Mucosa of rectum (tissue), 2 donors: ENCODE results near the gene DPP7.

Experiments used
- H3K27ac ChIP-seq, 2 donors: one replicate each; pipeline ENCODE4 v1.7.0; 2013; ENCODE audit warnings: inconsistent platforms in 2 of 2, low read depth in 2 of 2, low read length in 2 of 2
- H3K27me3 ChIP-seq, 2 donors: one replicate each; pipeline ENCODE4 v1.7.0; 2013; ENCODE audit warnings: low read length in 2 of 2; ENCODE audit not compliant: control insufficient read depth in 2 of 2, insufficient read depth in 2 of 2
- H3K36me3 ChIP-seq, 2 donors: one replicate each; pipeline ENCODE4 v1.7.0; 2013; ENCODE audit warnings: low read length in 2 of 2; ENCODE audit not compliant: control insufficient read depth in 2 of 2, insufficient read depth in 2 of 2
- H3K4me1 ChIP-seq, 2 donors: one replicate each; pipeline ENCODE4 v1.7.0; 2013; ENCODE audit warnings: low read length in 2 of 2, mild to moderate bottlenecking in 1 of 2; ENCODE audit not compliant: control insufficient read depth in 2 of 2, insufficient read depth in 2 of 2
- H3K4me3 ChIP-seq, 2 donors: one replicate each; pipeline ENCODE4 v1.7.0; 2013; ENCODE audit warnings: low read length in 2 of 2
- H3K9ac ChIP-seq, 2 donors: one replicate each; pipeline ENCODE4 v1.7.0; 2013; ENCODE audit warnings: low read length in 2 of 2, low read depth in 1 of 2, mild to moderate bottlenecking in 1 of 2
- H3K9me3 ChIP-seq, 2 donors: one replicate each; pipeline ENCODE4 v1.7.0; 2013; ENCODE audit warnings: low read length in 2 of 2; ENCODE audit not compliant: control insufficient read depth in 2 of 2
- donor health status: healthy.
- donor health status: Normal muscosa, but diverticular disease.

DPP7 gene

GRCh38 chr9:137070201-137070905 lies 44.2 kb downstream of the DPP7 start, which contains the start of gene SAPCD2:
TSS of gene SAPCD2 (minus strand) at chr9:137070557. CDS start at chr9:137070460, 97 bp downstream.
- no peaks in the 10 kb centered on the region for H3K9me3 ChIP-seq
- peak within 1 kb of the TSS; percentile 57 to 71 for H3K27ac ChIP-seq
- peak within 1 kb of the TSS; percentile 41 to 53 for H3K9ac ChIP-seq
- H3K36me3 ChIP-seq = no peaks in the 10 kb centered on the region
- peaks cover 29 to 31% of the 10 kb centered on the region in 2 donors for H3K4me1 ChIP-seq
- H3K4me3 ChIP-seq = peak within 1 kb of the TSS; percentile 57
- peaks cover 0 to 3% of the 10 kb centered on the region in 2 donors for H3K27me3 ChIP-seq

DNA sequence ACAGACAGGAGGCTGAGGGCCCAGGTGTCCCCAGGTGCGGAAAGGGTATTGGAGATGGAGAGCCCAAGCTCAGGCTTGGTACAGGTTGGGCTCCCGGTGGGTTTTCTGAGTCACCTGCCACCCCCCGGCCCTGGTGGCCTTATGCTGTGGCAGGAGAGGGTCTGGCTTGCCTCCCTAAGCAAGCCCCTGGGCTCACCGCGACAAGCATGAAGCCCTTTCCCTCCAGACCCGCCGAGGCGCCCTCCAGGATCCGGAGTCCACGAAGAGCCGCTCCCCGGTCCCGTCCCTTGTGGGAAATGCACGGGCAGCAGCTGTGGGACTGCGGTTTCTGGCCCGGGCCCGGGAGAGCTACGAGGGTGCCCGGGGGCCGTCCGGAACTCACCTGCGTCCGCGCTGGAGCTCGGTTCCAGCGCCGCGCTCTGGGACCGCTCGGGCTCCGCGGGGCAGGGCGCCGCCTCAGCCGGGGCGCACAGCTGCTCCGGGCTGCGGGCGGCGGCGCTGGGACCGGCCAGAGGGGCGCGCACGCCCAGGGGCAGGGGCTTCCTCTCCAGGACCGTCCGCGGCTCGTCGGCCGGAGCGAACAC lies 44.9 kb downstream of the DPP7 start:
- Histone ChIP-seq H3K27ac (no peak overlapping the region), H3K4me3 (peak overlapping the region; percentile 50), H3K9ac (peak overlapping the region in 1 of 2 donors; percentile 53)

GRCh38 chr9:137068539-137069507 lies 45.7 kb downstream of the DPP7 start:
- Histone ChIP-seq H3K9ac (peak overlapping the region in 1 of 2 donors; percentile 53), H3K4me3 (peak overlapping the region; percentile 50), H3K36me3 (no peaks in the 10 kb centered on the region), H3K4me1 (peaks cover 27 to 28% of the 10 kb centered on the region in 2 donors), H3K9me3 (no peaks in the 10 kb centered on the region), H3K27ac (no peak overlapping the region), H3K27me3 (peaks cover 0 to 3% of the 10 kb centered on the region in 2 donors)

More for the DNA sequence above, 44.9 kb downstream of the DPP7 start:
- Histone ChIP-seq H3K4me1 (peaks cover 29 to 31% of the 10 kb centered on the region in 2 donors), H3K9me3 (no peaks in the 10 kb centered on the region), H3K36me3 (no peaks in the 10 kb centered on the region), H3K27me3 (peaks cover 0 to 3% of the 10 kb centered on the region in 2 donors)

GRCh38 chr9:137067860-137068538 lies 46.5 kb downstream of the DPP7 start:
- no peaks in the 10 kb centered on the region for H3K9me3 ChIP-seq
- peak overlapping the region in 1 of 2 donors; percentile 60 for H3K27ac ChIP-seq
- H3K9ac ChIP-seq = peak overlapping the region in 1 of 2 donors; percentile 52
- peaks cover 0 to 3% of the 10 kb centered on the region in 2 donors for H3K27me3 ChIP-seq
- no peaks in the 10 kb centered on the region for H3K36me3 ChIP-seq
- H3K4me3 ChIP-seq = no peak overlapping the region
- H3K4me1 ChIP-seq = peaks cover 22 to 28% of the 10 kb centered on the region in 2 donors

- Histone ChIP-seq H3K4me3 (no peak overlapping the region), H3K27ac (no peak overlapping the region), H3K36me3 (no peaks in the 10 kb centered on the region), H3K9ac (no peak overlapping the region), H3K27me3 (peaks cover 0 to 3% of the 10 kb centered on the region in 2 donors), H3K4me1 (peaks cover 22 to 27% of the 10 kb centered on the region in 2 donors), H3K9me3 (no peaks in the 10 kb centered on the region)
Measured at GRCh38 chr9:137066096-137066861, 48.3 kb downstream of the DPP7 start.

DNA sequence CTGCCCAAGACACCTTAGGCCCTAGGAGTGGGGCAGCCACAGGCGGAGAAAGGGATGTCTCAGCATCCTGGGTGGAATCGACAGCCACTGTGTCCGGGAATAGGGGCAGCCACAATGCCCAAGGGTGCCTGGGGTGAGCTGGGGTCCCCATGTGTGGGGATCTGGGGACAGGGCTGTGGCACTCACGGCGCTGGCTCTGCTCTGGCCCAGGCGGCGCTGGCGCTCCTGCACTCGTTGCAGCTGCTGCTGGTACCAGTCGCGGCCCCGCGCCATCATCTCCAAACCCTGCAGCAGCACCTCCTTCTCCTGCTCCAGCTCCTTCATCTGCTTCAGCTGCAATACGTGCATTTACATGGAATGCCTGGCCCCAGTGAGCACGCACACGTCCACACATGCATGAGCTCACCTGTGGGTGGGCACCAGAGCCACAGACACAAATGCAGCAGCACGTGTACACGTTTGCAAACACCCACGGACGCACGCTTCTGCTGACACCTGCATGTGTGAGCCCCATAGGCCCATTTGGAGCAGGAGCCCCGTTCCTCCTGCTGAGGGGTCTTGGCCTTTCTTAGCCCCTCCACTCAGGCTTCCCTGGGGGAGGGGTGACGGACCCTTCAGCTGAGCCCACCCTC lies 49.1 kb downstream of the DPP7 start:
- H3K9me3 ChIP-seq = no peaks in the 10 kb centered on the region
- H3K9ac ChIP-seq = no peak overlapping the region
- H3K27me3 ChIP-seq = peaks cover 0 to 3% of the 10 kb centered on the region in 2 donors
- no peaks in the 10 kb centered on the region for H3K36me3 ChIP-seq
- peaks cover 16 to 20% of the 10 kb centered on the region in 2 donors for H3K4me1 ChIP-seq
- no peak overlapping the region for H3K27ac ChIP-seq
- H3K4me3 ChIP-seq = no peak overlapping the region

GRCh38 chr9:137064880-137065164 lies 49.7 kb downstream of the DPP7 start:
- H3K9me3 ChIP-seq = no peaks in the 10 kb centered on the region
- no peak overlapping the region for H3K27ac ChIP-seq
- H3K27me3 ChIP-seq = peaks cover 0 to 3% of the 10 kb centered on the region in 2 donors
- peaks cover 16 to 20% of the 10 kb centered on the region in 2 donors for H3K4me1 ChIP-seq
- no peak overlapping the region for H3K4me3 ChIP-seq
- H3K9ac ChIP-seq = no peak overlapping the region
- no peaks in the 10 kb centered on the region for H3K36me3 ChIP-seq

GRCh38 chr9:137064027-137064879 lies 50.3 kb downstream of the DPP7 start:
- Histone ChIP-seq H3K27ac (no peak overlapping the region), H3K9me3 (no peaks in the 10 kb centered on the region), H3K36me3 (no peaks in the 10 kb centered on the region), H3K9ac (no peak overlapping the region), H3K27me3 (peaks cover 0 to 3% of the 10 kb centered on the region in 2 donors), H3K4me1 (peaks cover 12 to 15% of the 10 kb centered on the region in 2 donors), H3K4me3 (no peak overlapping the region)
